HL-60 (cell line): ENCODE results near the gene TIE1.

Experiments
- CTCF ChIP-seq: IDR thresholded peaks from one replicate; pipeline ENCODE4 v1.5.1; 2011; ENCODE audit warnings: low read length, control low read depth, inconsistent platforms; ENCODE audit not compliant: insufficient read depth
- GABPA ChIP-seq: IDR thresholded peaks from 2 replicates; pipeline ENCODE4 v1.6.1; 2012; ENCODE audit warnings: low read depth
- POLR2AphosphoS5 ChIP-seq: IDR thresholded peaks from 2 replicates; pipeline ENCODE4 v1.6.1; 2012; ENCODE audit warnings: low read depth
- REST ChIP-seq: IDR thresholded peaks from 2 replicates; pipeline ENCODE4 v1.6.1; 2012; ENCODE audit warnings: low read depth; ENCODE audit not compliant: insufficient replicate concordance
- SPI1 ChIP-seq: IDR thresholded peaks from 2 replicates; pipeline ENCODE4 v1.6.1; 2012; ENCODE audit warnings: low read depth, mild to moderate bottlenecking, borderline replicate concordance

GRCh38 chr1:43255438-43256210 lies 45.2 kb upstream of the TIE1 start:
- no peak for TF ChIP-seq CTCF
- TF ChIP-seq POLR2AphosphoS5 = no peak
- TF ChIP-seq GABPA = no peak
- TF ChIP-seq REST = no peak
- TF ChIP-seq SPI1 = no peak
